Inflammatory macrophage treated with lipopolysaccharide for 1 hour (primary cell): ENCODE measurements around the gene RHOF.

Source experiments
- DNase-seq, 2 donors: peaks; one replicate each; pipeline ENCODE4 v3.0.0-alpha.2; 2020 to 2022

The RHOF gene

GRCh38 chr12:121793440-121793837, at the start of gene RHOF:
RHOF (minus strand) TSS chr12:121793688; CDS start chr12:121793633, 55 bp downstream.
- peak; percentile 74 to 79 for DNase-seq

GRCh38 chr12:121839993-121840761, 46.7 kb upstream of the RHOF start:
- DNase-seq: peak; percentile 9 to 25

GRCh38 chr12:121839106-121839992, 45.9 kb upstream of the RHOF start:
- DNase-seq: peak; percentile 99 to 100

- DNase-seq: no peak
Measured at GRCh38 chr12:121838126-121838525, 44.6 kb upstream of the RHOF start.

GRCh38 chr12:121837680-121838079, 44.2 kb upstream of the RHOF start:
- no peak for DNase-seq

- DNase-seq: peak in 1 of 2 donors; percentile 23
Measured at GRCh38 chr12:121831571-121832245, 38.2 kb upstream of the RHOF start.

- DNase-seq: no peak
Measured at GRCh38 chr12:121830588-121831265, 37.2 kb upstream of the RHOF start.

GRCh38 chr12:121830134-121830533, 36.6 kb upstream of the RHOF start:
- no peak for DNase-seq

- DNase-seq: no peak
Measured at GRCh38 chr12:121829250-121829918, 35.9 kb upstream of the RHOF start.

- DNase-seq: no peak
Measured at GRCh38 chr12:121828826-121829225, 35.3 kb upstream of the RHOF start.

GRCh38 chr12:121828306-121828705, 34.8 kb upstream of the RHOF start:
- DNase-seq: no peak

GRCh38 chr12:121827351-121828099, 34.0 kb upstream of the RHOF start:
- DNase-seq: no peak

- DNase-seq: no peak
Measured at GRCh38 chr12:121826318-121827150, 33.0 kb upstream of the RHOF start.

- DNase-seq: no peak
Measured at GRCh38 chr12:121825041-121825523, 31.6 kb upstream of the RHOF start.

- DNase-seq: no peak
Measured at GRCh38 chr12:121823727-121824115, 30.2 kb upstream of the RHOF start.

GRCh38 chr12:121823101-121823726, 29.7 kb upstream of the RHOF start:
- no peak for DNase-seq

GRCh38 chr12:121822393-121823100, 29.1 kb upstream of the RHOF start:
- no peak for DNase-seq

- DNase-seq: no peak
Measured at GRCh38 chr12:121820056-121820455, 26.6 kb upstream of the RHOF start.
